GM19397 (cell line): ENCODE data around the gene FBXO48.
"Not testable (repeated sequence)": the region's sequence is repeated elsewhere in the genome, so short reads cannot be mapped to it uniquely, and the experiment has no call there.

ENCODE experiments used
- ATAC-seq: cut with Tn5 transposase; IDR thresholded peaks from one replicate; pipeline ENCODE4 v1.9.1; 2021; ENCODE audit warnings: mild to moderate bottlenecking, moderate library complexity; ENCODE audit not compliant: unreplicated experiment

FBXO48 gene

GRCh38 chr2:68472796-68473414 is 5.8 kb upstream of the FBXO48 start:
- ATAC-seq: no peak

- no peak for ATAC-seq
Measured at GRCh38 chr2:68471385-68471784, 4.3 kb upstream of the FBXO48 start.

GRCh38 chr2:68469935-68470334 is 2.8 kb upstream of the FBXO48 start:
- no peak for ATAC-seq

GRCh38 chr2:68468801-68469200 is 1.7 kb upstream of the FBXO48 start:
- ATAC-seq: no peak

- peak; percentile 30 for ATAC-seq
Measured at GRCh38 chr2:68466778-68467076, 367 bp downstream of the FBXO48 start.

- ATAC-seq: no peak
Measured at GRCh38 chr2:68466361-68466777, 725 bp downstream of the FBXO48 start.

- ATAC-seq: no peak
Measured at GRCh38 chr2:68465081-68465916, 1.8 kb downstream of the FBXO48 start.

- ATAC-seq: no peak
Measured at GRCh38 chr2:68464651-68465050, 2.4 kb downstream of the FBXO48 start.

GRCh38 chr2:68463287-68463877 is 3.7 kb downstream of the FBXO48 start:
- ATAC-seq: no peak

GRCh38 chr2:68458981-68459380 is 8.1 kb downstream of the FBXO48 start:
- ATAC-seq: no peak

- ATAC-seq: no peak
Measured at GRCh38 chr2:68456198-68456597, 10.9 kb downstream of the FBXO48 start.

GRCh38 chr2:68454719-68455118 is 12.4 kb downstream of the FBXO48 start:
- ATAC-seq: no peak

- no peak for ATAC-seq
Measured at GRCh38 chr2:68453761-68454360, 13.2 kb downstream of the FBXO48 start.

- no peak for ATAC-seq
Measured at GRCh38 chr2:68452158-68452900, 14.8 kb downstream of the FBXO48 start.

GRCh38 chr2:68448671-68449653 is 18.1 kb downstream of the FBXO48 start:
- no peak for ATAC-seq

- ATAC-seq: no peak
Measured at GRCh38 chr2:68447118-68447517, 20.0 kb downstream of the FBXO48 start.

- ATAC-seq: not testable (repeated sequence)
Measured at GRCh38 chr2:68446425-68446824, 20.7 kb downstream of the FBXO48 start.

GRCh38 chr2:68441994-68442322 is 25.1 kb downstream of the FBXO48 start:
- ATAC-seq: no peak

- ATAC-seq: peak; percentile 98
Measured at GRCh38 chr2:68441179-68441993, 25.7 kb downstream of the FBXO48 start.
